Jurkat, Clone E6-1 (cell line): ENCODE measurements around the gene CYB5D1.
"Not testable (repeated sequence)": the region's sequence is repeated elsewhere in the genome, so short reads cannot be mapped to it uniquely, and the experiment has no call there.

Experiments
- DNase-seq: peaks from one replicate; pipeline ENCODE4 v3.0.0-alpha.2; 2011; ENCODE audit warnings: low read depth, low spot score
- H3K4me3 ChIP-seq: 2 replicates; pipeline ENCODE4 v1.5.1; 2011; ENCODE audit warnings: mild to moderate bottlenecking, low read length, control low read depth, moderate library complexity

CYB5D1 gene

GRCh38 chr17:7852919-7853690 lies 4.7 kb upstream of the CYB5D1 start:
- no peak for DNase-seq
- H3K4me3 ChIP-seq = no peak overlapping the region

- no peak overlapping the region for H3K4me3 ChIP-seq
- DNase-seq = no peak
Measured at GRCh38 chr17:7853691-7854038, 4.1 kb upstream of the CYB5D1 start.

- H3K4me3 ChIP-seq = no peak overlapping the region
- DNase-seq = no peak
Measured at GRCh38 chr17:7854078-7854777, 3.6 kb upstream of the CYB5D1 start.

- peak within 1 kb of the TSS; percentile 93 for H3K4me3 ChIP-seq
- DNase-seq = no peak
Measured at GRCh38 chr17:7854851-7855659, 2.7 kb upstream of the CYB5D1 start, which contains the start of gene TMEM88. TSS of gene TMEM88 (plus strand) at chr17:7855066. CDS start at chr17:7855075, 9 bp downstream.

GRCh38 chr17:7855660-7856010 lies 2.2 kb upstream of the CYB5D1 start:
- no peak for DNase-seq
- peak overlapping the region; percentile 93 for H3K4me3 ChIP-seq

- DNase-seq = no peak
- H3K4me3 ChIP-seq = peak overlapping the region; percentile 93
Measured at GRCh38 chr17:7856011-7856810, 1.6 kb upstream of the CYB5D1 start.

GRCh38 chr17:7856811-7857712 lies 741 bp upstream of the CYB5D1 start, which contains the start of gene NAA38:
TSS of gene NAA38 (minus strand) at chr17:7857559. CDS start at chr17:7857463, 96 bp downstream.
- H3K4me3 ChIP-seq = peak within 1 kb of the TSS; percentile 93
- DNase-seq = peak; percentile 99

GRCh38 chr17:7858522-7858810 lies 663 bp downstream of the CYB5D1 start:
- H3K4me3 ChIP-seq = peak overlapping the region; percentile 93
- DNase-seq = no peak

GRCh38 chr17:7859028-7859427 lies 1.2 kb downstream of the CYB5D1 start:
- DNase-seq = no peak
- H3K4me3 ChIP-seq = peak overlapping the region; percentile 93; the same call in 1 of the 2 replicates

- no peak for DNase-seq
- no peak overlapping the region for H3K4me3 ChIP-seq
Measured at GRCh38 chr17:7862692-7863437, 5.1 kb downstream of the CYB5D1 start.

- not testable (repeated sequence) for DNase-seq, H3K4me3 ChIP-seq
Measured at GRCh38 chr17:7864384-7864783, 6.6 kb downstream of the CYB5D1 start.

- DNase-seq = no peak
- H3K4me3 ChIP-seq = no peak overlapping the region
Measured at GRCh38 chr17:7864995-7865650, 7.3 kb downstream of the CYB5D1 start.

GRCh38 chr17:7867881-7868329 lies 10.1 kb downstream of the CYB5D1 start:
- no peak for DNase-seq
- H3K4me3 ChIP-seq = no peak overlapping the region

GRCh38 chr17:7873051-7873450 lies 15.2 kb downstream of the CYB5D1 start:
- H3K4me3 ChIP-seq = no peak overlapping the region
- no peak for DNase-seq

GRCh38 chr17:7875804-7876370 lies 18.1 kb downstream of the CYB5D1 start:
- DNase-seq = no peak

GRCh38 chr17:7878234-7878633 lies 20.4 kb downstream of the CYB5D1 start:
- no peak overlapping the region for H3K4me3 ChIP-seq
- DNase-seq = no peak

More at GRCh38 chr17:7875804-7876370, 18.1 kb downstream of the CYB5D1 start:
- H3K4me3 ChIP-seq = no peak overlapping the region
